SK-N-SH (cell line): ENCODE results near the gene GPNMB. TPM values are rescaled to one million over a fixed set of nuclear protein-coding genes. Genes with fewer than 3 reads are reported as not detected.
"Not testable (repeated sequence)": the region's sequence is repeated elsewhere in the genome, so short reads cannot be mapped to it uniquely, and the experiment has no call there.

Source experiments
- CTCF ChIA-PET: fragments of 300-600, 350-600 bp; formaldehyde crosslinking; extraction: SDS; loops from one replicate; lab custom pipeline; 2021; lab: Yijun Ruan, JAX
- POLR2A ChIA-PET: fragments of 350-600 bp; sonication (Branson Sonifier 250); formaldehyde crosslinking; extraction: SDS; loops from one replicate; lab custom pipeline; 2020; ENCODE audit warnings: antibody characterized with exemption, inconsistent platforms; lab: Yijun Ruan, JAX
- DNase-seq: peaks from one replicate; pipeline ENCODE4 v3.0.0; 2012
- H2AFZ ChIP-seq: fragments of 200-600 bp; sonication (generic); 2 replicates; pipeline ENCODE4 v1.8.1; 2016; ENCODE audit warnings: antibody characterized with exemption, mild to moderate bottlenecking, low read depth
- H3F3A ChIP-seq: fragments of 200-600 bp; sonication (generic); replicated peaks from 2 replicates; pipeline ENCODE3; 2016; ENCODE audit warnings: antibody characterized with exemption, mild to moderate bottlenecking; ENCODE audit not compliant: insufficient read depth
- H3K27ac ChIP-seq, 2 experiments: fragments of 200-500 bp in 1 of 2; fragments of 200-600 bp in 1 of 2; sonication (Bioruptor generic) in 1 of 2; sonication (generic), shearing (Covaris generic) in 1 of 2; 2 replicates each; pipeline versions ENCODE4 v1.5.1 to v1.6.1; 2014 to 2016; ENCODE audit warnings: low read depth in 2 of 2, inconsistent platforms in 1 of 2, low read length in 1 of 2, mild to moderate bottlenecking in 1 of 2, mixed read lengths in 1 of 2
- H3K27me3 ChIP-seq: fragments of 200-600 bp; sonication (generic), shearing (Covaris generic); 2 replicates; pipeline ENCODE4 v1.6.1; 2016; ENCODE audit warnings: mixed run types; ENCODE audit not compliant: insufficient read depth
- H3K36me3 ChIP-seq, 2 experiments: fragments of 200-500 bp in 1 of 2; fragments of 200-600 bp in 1 of 2; sonication (Bioruptor generic) in 1 of 2; sonication (generic) in 1 of 2; replicated peaks in 1 of 2; 2 replicates each; pipeline versions ENCODE3 to v1.5.1; 2014 to 2016; ENCODE audit warnings: low read length in 1 of 2, mild to moderate bottlenecking in 1 of 2; ENCODE audit not compliant: insufficient read depth in 2 of 2, control insufficient read depth in 1 of 2
- H3K4me1 ChIP-seq, 2 experiments: fragments of 200-500 bp in 1 of 2; fragments of 200-600 bp in 1 of 2; sonication (Bioruptor generic) in 1 of 2; sonication (generic), shearing (Covaris generic) in 1 of 2; 2 replicates each; pipeline versions ENCODE4 v1.5.1 to v1.6.1; 2014 to 2016; ENCODE audit warnings: low read depth in 1 of 2, low read length in 1 of 2, mixed run types in 1 of 2; ENCODE audit not compliant: insufficient read depth in 2 of 2, control insufficient read depth in 1 of 2
- H3K4me2 ChIP-seq: fragments of 200-600 bp; sonication (generic), shearing (Covaris generic); 2 replicates; pipeline ENCODE4 v1.6.1; 2017; ENCODE audit warnings: mixed run types
- H3K4me3 ChIP-seq, 2 experiments: fragments of 200-500 bp in 1 of 2; fragments of 200-600 bp in 1 of 2; sonication (Bioruptor generic) in 1 of 2; sonication (generic), shearing (Covaris generic) in 1 of 2; 2 replicates each; pipeline versions ENCODE4 v1.5.1 to v1.8.1; 2014 to 2016; ENCODE audit warnings: low read depth in 2 of 2, inconsistent platforms in 1 of 2, low read length in 1 of 2, mild to moderate bottlenecking in 1 of 2, mixed read lengths in 1 of 2, moderate library complexity in 1 of 2
- H3K79me2 ChIP-seq: fragments of 200-600 bp; sonication (generic); 2 replicates; pipeline ENCODE4 v1.8.1; 2017; ENCODE audit warnings: mild to moderate bottlenecking; ENCODE audit not compliant: insufficient read depth
- H3K9ac ChIP-seq: fragments of 200-600 bp; sonication (generic); 2 replicates; pipeline ENCODE4 v1.6.1; 2017; ENCODE audit warnings: mixed run types
- H3K9me2 ChIP-seq: fragments of 200-600 bp; sonication (generic); 2 replicates; pipeline ENCODE4 v1.6.1; 2017; ENCODE audit warnings: mixed run types
- H3K9me3 ChIP-seq: fragments of 200-600 bp; sonication (generic); 2 replicates; pipeline ENCODE4 v1.6.1; 2017; ENCODE audit warnings: mixed run types, mild to moderate bottlenecking, moderate library complexity
- H4K20me1 ChIP-seq: fragments of 200-600 bp; sonication (generic); 2 replicates; pipeline ENCODE4 v1.6.1; 2017; ENCODE audit warnings: mild to moderate bottlenecking, mixed run types; ENCODE audit not compliant: insufficient read depth
- FOSL2 ChIP-seq: IDR thresholded peaks from 2 replicates; pipeline ENCODE4 v1.4.0; 2012; ENCODE audit warnings: low read depth, mild to moderate bottlenecking, moderate library complexity, borderline replicate concordance
- JUND ChIP-seq: IDR thresholded peaks from 2 replicates; pipeline ENCODE4 v1.4.0; 2012
- MXI1 ChIP-seq: IDR thresholded peaks from 2 replicates; pipeline ENCODE4 v1.6.1; 2012; ENCODE audit warnings: mild to moderate bottlenecking, low read depth, low read length, improper control_type of control experiment
- NFIC ChIP-seq: IDR thresholded peaks from 2 replicates; pipeline ENCODE4 v1.4.0; 2012; ENCODE audit warnings: borderline replicate concordance
- RCOR1 ChIP-seq: fragments of 150-350 bp; IDR thresholded peaks from 2 replicates; pipeline ENCODE4 v1.6.1; 2017; ENCODE audit warnings: antibody characterized with exemption, low read length
- RFX5 ChIP-seq: IDR thresholded peaks from 2 replicates; pipeline ENCODE4 v1.6.1; 2012; ENCODE audit warnings: mild to moderate bottlenecking, improper control_type of control experiment, low read length
- SIN3A ChIP-seq: IDR thresholded peaks from 2 replicates; pipeline ENCODE4 v1.6.1; 2012; ENCODE audit warnings: low read depth, mild to moderate bottlenecking, low read length, moderate library complexity, borderline replicate concordance
- TAF1 ChIP-seq: IDR thresholded peaks from 2 replicates; pipeline ENCODE4 v1.6.1; 2012; ENCODE audit warnings: low read depth, mild to moderate bottlenecking, low read length, moderate library complexity, borderline replicate concordance
- TCF12 ChIP-seq: IDR thresholded peaks from 2 replicates; pipeline ENCODE4 v1.4.0; 2012
- YY1 ChIP-seq: IDR thresholded peaks from 2 replicates; pipeline ENCODE4 v1.4.0; 2012; ENCODE audit warnings: low read depth, mild to moderate bottlenecking
- whole genome bisulfite sequencing: methylation state at CpG from one replicate; pipeline ENCODE4 v1.1.6; 2017; ENCODE audit warnings: low lambda C conversion rate; 5-methylcytosine and 5-hydroxymethylcytosine counted together
- polyA plus RNA-seq, 3 experiments: library from polyadenylated mRNA; depleted of rRNA; stranded (reverse); fragments of >200 nt; gene quantifications; 2 replicates each; pipeline ENCODE4 v1.2.3, GENCODE V29; 2012
- TF ChIP-seq, protein P1 (sequence below): fragments of 150-350 bp; IDR thresholded peaks from 2 replicates; pipeline ENCODE4 v1.6.1; 2017; ENCODE audit warnings: antibody characterized with exemption, low read length, low read depth, borderline replicate concordance
- TF ChIP-seq, protein P2 (sequence below): IDR thresholded peaks from 2 replicates; pipeline ENCODE4 v1.4.0; 2012; ENCODE audit warnings: low read depth, borderline replicate concordance
- TF ChIP-seq, protein P3 (sequence below): IDR thresholded peaks from 2 replicates; pipeline ENCODE4 v1.4.0; 2012; ENCODE audit warnings: low read depth, borderline replicate concordance

The GPNMB gene
- polyA plus RNA-seq, 1 of the 3 experiments (the other 2 are of a cell fraction), result 13.8 TPM

DNA sequence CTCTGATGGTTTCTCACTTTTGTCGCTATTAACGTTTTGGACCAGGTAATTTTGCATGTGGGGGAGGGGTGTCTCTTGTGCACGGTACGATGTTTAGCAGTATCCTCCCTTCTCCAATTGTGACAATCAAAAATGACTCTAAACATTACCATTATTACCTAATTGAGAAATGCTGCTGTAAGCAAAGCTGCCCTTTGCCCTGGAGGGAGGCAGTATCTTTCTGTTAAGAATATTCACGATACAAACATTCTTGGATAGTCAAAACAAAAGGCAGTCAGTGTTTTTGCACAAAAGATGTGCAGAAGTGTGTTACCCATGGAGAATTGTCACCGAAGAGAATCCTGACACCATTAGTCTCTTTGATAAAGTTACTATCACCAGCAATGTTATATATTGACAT is 62.2 kb downstream of the GPNMB start:
- WGBS, result 91% methylated on average over 6 of the region's 6 CpGs

DNA sequence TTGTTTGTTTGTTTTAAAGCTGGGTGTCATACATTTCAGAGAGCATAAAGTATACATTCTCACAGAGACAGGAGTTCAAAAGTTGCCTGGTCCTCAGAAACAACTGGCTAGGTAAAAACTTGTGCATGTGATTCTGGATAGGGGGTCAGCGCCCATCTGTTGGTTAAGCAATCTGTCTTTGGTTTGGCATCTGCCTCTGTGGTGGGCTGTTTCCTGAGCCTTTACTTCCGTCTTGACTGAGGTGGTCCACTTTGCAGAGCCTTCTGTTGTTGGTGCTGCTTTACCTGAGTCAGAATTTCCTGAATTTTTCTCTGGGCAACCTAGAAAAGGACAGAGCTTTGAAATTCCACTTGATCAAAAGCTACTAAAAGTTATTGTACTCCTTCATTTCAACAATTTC is 65.6 kb downstream of the GPNMB start:
- 79% methylated on average over 2 of the region's 2 CpGs for WGBS
- H2AFZ ChIP-seq, H3K4me2 ChIP-seq, DNase-seq, H3K9me3 ChIP-seq, H3K27ac ChIP-seq, H3K4me3 ChIP-seq, H3K9me2 ChIP-seq, POLR2A ChIA-PET, H3K9ac ChIP-seq, H4K20me1 ChIP-seq, H3K4me1 ChIP-seq, H3K27me3 ChIP-seq: not testable (repeated sequence)
- CTCF ChIA-PET, result interaction anchor here (1.3 to 2.2 kb wide), 4 partner anchors 9 to 127 kb away, joined by 4 to 9 read pairs (median 4); no protein-coding TSS in a partner anchor
- Histone ChIP-seq H3K79me2 (peaks cover 32% of the 10 kb centered on the region), H3F3A (peaks cover 58% of the 10 kb centered on the region), H3K36me3 (peaks cover 81 to 92% of the 10 kb centered on the region in 2 experiments)

More for the DNA sequence above, 62.2 kb downstream of the GPNMB start:
- no peaks in the 10 kb centered on the region for H3K9me3 ChIP-seq
- H3K27ac ChIP-seq, result no peak overlapping the region
- H3K4me2 ChIP-seq, result no peak overlapping the region
- H3K27me3 ChIP-seq, result no peaks in the 10 kb centered on the region
- CTCF ChIA-PET, result interaction anchor here (1.7 to 2.8 kb wide), 3 partner anchors 11 to 126 kb away, joined by 4 to 7 read pairs (median 4); no protein-coding TSS in a partner anchor
- no peaks in the 10 kb centered on the region for H3K4me1 ChIP-seq
- peaks cover 51% of the 10 kb centered on the region for H3F3A ChIP-seq
- peaks cover 82 to 99% of the 10 kb centered on the region in 2 experiments for H3K36me3 ChIP-seq
- no peaks in the 10 kb centered on the region for H3K9me2 ChIP-seq
- peaks cover 12% of the 10 kb centered on the region for H4K20me1 ChIP-seq
- peaks cover 63% of the 10 kb centered on the region for H3K79me2 ChIP-seq
- H3K9ac ChIP-seq, result no peak overlapping the region
- TF ChIP-seq YY1, result no peak
- TF ChIP-seq, protein P1, sequence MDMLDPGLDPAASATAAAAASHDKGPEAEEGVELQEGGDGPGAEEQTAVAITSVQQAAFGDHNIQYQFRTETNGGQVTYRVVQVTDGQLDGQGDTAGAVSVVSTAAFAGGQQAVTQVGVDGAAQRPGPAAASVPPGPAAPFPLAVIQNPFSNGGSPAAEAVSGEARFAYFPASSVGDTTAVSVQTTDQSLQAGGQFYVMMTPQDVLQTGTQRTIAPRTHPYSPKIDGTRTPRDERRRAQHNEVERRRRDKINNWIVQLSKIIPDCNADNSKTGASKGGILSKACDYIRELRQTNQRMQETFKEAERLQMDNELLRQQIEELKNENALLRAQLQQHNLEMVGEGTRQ, result no peak
- TF ChIP-seq JUND, result no peak
- no peak for TF ChIP-seq RCOR1
- TF ChIP-seq RFX5, result no peak
- no peak for TF ChIP-seq TCF12
- TF ChIP-seq FOSL2, result no peak
- TF ChIP-seq TAF1, result no peak
- no peak for TF ChIP-seq MXI1
- TF ChIP-seq, protein P2, sequence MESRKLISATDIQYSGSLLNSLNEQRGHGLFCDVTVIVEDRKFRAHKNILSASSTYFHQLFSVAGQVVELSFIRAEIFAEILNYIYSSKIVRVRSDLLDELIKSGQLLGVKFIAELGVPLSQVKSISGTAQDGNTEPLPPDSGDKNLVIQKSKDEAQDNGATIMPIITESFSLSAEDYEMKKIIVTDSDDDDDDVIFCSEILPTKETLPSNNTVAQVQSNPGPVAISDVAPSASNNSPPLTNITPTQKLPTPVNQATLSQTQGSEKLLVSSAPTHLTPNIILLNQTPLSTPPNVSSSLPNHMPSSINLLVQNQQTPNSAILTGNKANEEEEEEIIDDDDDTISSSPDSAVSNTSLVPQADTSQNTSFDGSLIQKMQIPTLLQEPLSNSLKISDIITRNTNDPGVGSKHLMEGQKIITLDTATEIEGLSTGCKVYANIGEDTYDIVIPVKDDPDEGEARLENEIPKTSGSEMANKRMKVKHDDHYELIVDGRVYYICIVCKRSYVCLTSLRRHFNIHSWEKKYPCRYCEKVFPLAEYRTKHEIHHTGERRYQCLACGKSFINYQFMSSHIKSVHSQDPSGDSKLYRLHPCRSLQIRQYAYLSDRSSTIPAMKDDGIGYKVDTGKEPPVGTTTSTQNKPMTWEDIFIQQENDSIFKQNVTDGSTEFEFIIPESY, result no peak
- TF ChIP-seq, protein P3, sequence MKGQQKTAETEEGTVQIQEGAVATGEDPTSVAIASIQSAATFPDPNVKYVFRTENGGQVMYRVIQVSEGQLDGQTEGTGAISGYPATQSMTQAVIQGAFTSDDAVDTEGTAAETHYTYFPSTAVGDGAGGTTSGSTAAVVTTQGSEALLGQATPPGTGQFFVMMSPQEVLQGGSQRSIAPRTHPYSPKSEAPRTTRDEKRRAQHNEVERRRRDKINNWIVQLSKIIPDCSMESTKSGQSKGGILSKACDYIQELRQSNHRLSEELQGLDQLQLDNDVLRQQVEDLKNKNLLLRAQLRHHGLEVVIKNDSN, result no peak
- no peak for TF ChIP-seq SIN3A
- no peak for TF ChIP-seq NFIC
- H3K4me3 ChIP-seq, result no peak overlapping the region
- POLR2A ChIA-PET, result interaction anchor here (1.3 kb wide), 1 partner anchor 9 kb away, joined by 4 read pairs; the partner anchor contains the start of gene MALSU1
- no peak for DNase-seq
- no peak overlapping the region for H2AFZ ChIP-seq
